Heart left ventricle (tissue), 16 donors: ENCODE measurements around the gene LHX6. TPM values are rescaled to one million over a fixed set of nuclear protein-coding genes. Genes with fewer than 3 reads are reported as not detected.

Source experiments
- ATAC-seq, 4 donors: fragments of 200-7000 bp; cut with Tn5 transposase; one replicate each; pipeline ENCODE4 v1.9.1; 2020 to 2022; ENCODE audit warnings: moderate library complexity in 4 of 4, mild to moderate bottlenecking in 3 of 4, moderate number of reproducible peaks in 1 of 4
- DNase-seq, 5 donors: peaks; one replicate each; pipeline ENCODE4 v3.0.0-alpha.2; 2020
- H3K27ac ChIP-seq, 12 donors: fragments of 200-600 bp; sonication (generic) in 4 of 12; one replicate each; pipeline versions ENCODE4 v1.5.0 to v1.8.0; 2016 to 2022; ENCODE audit warnings: mild to moderate bottlenecking in 2 of 12
- H3K27me3 ChIP-seq, 9 donors: fragments of 200-600 bp; sonication (generic) in 2 of 9; one replicate each; pipeline versions ENCODE4 v1.5.1 to v1.8.0; 2016 to 2022; ENCODE audit warnings: mild to moderate bottlenecking in 3 of 9
- H3K36me3 ChIP-seq, 9 donors: fragments of 200-600 bp; sonication (generic) in 2 of 9; one replicate each; pipeline versions ENCODE4 v1.5.0 to v1.8.0; 2018 to 2022; ENCODE audit warnings: mild to moderate bottlenecking in 2 of 9
- H3K4me1 ChIP-seq, 12 donors: fragments of 200-600 bp; sonication (generic) in 4 of 12; one replicate each; pipeline versions ENCODE4 v1.5.0 to v1.8.0; 2016 to 2022; ENCODE audit warnings: mild to moderate bottlenecking in 3 of 12
- H3K4me3 ChIP-seq, 12 donors: fragments of 200-600 bp; sonication (generic) in 4 of 12; one replicate each; pipeline versions ENCODE4 v1.5.0 to v1.8.0; 2017 to 2022; ENCODE audit warnings: mild to moderate bottlenecking in 9 of 12, moderate library complexity in 4 of 12
- H3K9me3 ChIP-seq, 12 donors: fragments of 200-600 bp; sonication (generic) in 4 of 12; one replicate each; pipeline versions ENCODE4 v1.5.0 to v1.8.0; 2016 to 2022; ENCODE audit warnings: mild to moderate bottlenecking in 1 of 12
- POLR2A ChIP-seq, 2 donors: fragments of 450-650 bp; IDR thresholded peaks; one replicate each; pipeline ENCODE4 v1.6.1; 2017; ENCODE audit warnings: antibody characterized with exemption in 2 of 2, mild to moderate bottlenecking in 2 of 2, moderate library complexity in 2 of 2
- WGBS, 4 donors: extraction: QIAGEN DNeasy Blood & Tissue Kit in 2 of 4; methylation state at CpG; one replicate each; pipeline versions ENCODE4 v1.1.5 to v1.1.7; 2013 to 2018; 5-methylcytosine and 5-hydroxymethylcytosine counted together
- intact Hi-C, 10 donors: fragments of 100-400 bp; cut with DNase I; formaldehyde crosslinking; loops; one replicate each; pipeline versions ENCODE4 v1.11.1 to v1.14.2; 2022
- polyA plus RNA-seq, 2 donors: library from polyadenylated mRNA; stranded (reverse); fragments of 200-250 nt; gene quantifications; one replicate each; pipeline ENCODE4 v1.2.3, GENCODE V29; 2013
- total RNA-seq, 9 donors: library from RNA; depleted of rRNA in 2 of 9; stranded (reverse); fragments of >200 nt in 2 of 9; fragmentation: NEBNext Ultra II Directional in 3 of 9; extraction: Animal tissue kit (Norgen Biotek cat#: 25700) in 3 of 9; gene quantifications; one replicate each; pipeline versions ENCODE4 v1.1.0 to v1.2.4, GENCODE V29; 2016 to 2023
- TF ChIP-seq, protein P1 (sequence below), 12 donors: fragments of 200-600 bp; sonication (generic) in 4 of 12; IDR thresholded peaks; one replicate each; pipeline versions ENCODE4 v1.5.0 to v1.8.0; 2018 to 2022; ENCODE audit warnings: antibody characterized with exemption in 12 of 12, mild to moderate bottlenecking in 5 of 12
- donor health status: ischemic (EF 13 %, LVEDD 7.1; RV severe dilation, severe dysfunction).
- donor health status: healthy with polysubstance abuse.
- donor health status: DM: no; HTN: yes; CAD: no.
- donor health status: DM: no; HTN: no; CAD: no.
- donor health status: ischemic (EF 25% LVEDD 6.9; RV normal size, moderate dysfunction).
- donor health status: ischemic (EF 25% LVEDD 5.7; RV mildly dilated, moderate dysfunction).
- donor health status: healthy.
- donor health status: DM: yes; HTN: yes; CAD: no.
- donor health status: ischemic (EF 35%, LVEDD 5.7; RV mildly dilated, moderate dysfunction).
- donor health status: nonischemic (EF 11% LVEDD 7.7; RV severe dilation, severe dysfunction).
- donor health status: DM: yes; HTN: yes; CAD: no.
- donor health status: PGD.
- donor health status: ischemic (EF 29% LVEDD 5.4; RV normal size, mild dysfunction).
- donor health status: nonischemic (EF 23%, LVEDD 6.1; RV moderate dilation, normal function).

The LHX6 gene
- total and polyA plus RNA-seq, 11 donors, result 2.9 to 11.2 (median 6.5) TPM

GRCh38 chr9:122184551-122184950, 44.2 kb downstream of the LHX6 start:
- Histone ChIP-seq H3K27me3 (peaks cover 0 to 17% (median 0%) of the 10 kb centered on the region in 9 donors), H3K27ac (no peak overlapping the region), H3K4me3 (no peak overlapping the region), H3K36me3 (no peaks in the 10 kb centered on the region), H3K9me3 (no peaks in the 10 kb centered on the region), H3K4me1 (no peaks in the 10 kb centered on the region)
- no peak for TF ChIP-seq POLR2A (IDR thresholded peaks at IDR 0.05)
- TF ChIP-seq, protein P1, sequence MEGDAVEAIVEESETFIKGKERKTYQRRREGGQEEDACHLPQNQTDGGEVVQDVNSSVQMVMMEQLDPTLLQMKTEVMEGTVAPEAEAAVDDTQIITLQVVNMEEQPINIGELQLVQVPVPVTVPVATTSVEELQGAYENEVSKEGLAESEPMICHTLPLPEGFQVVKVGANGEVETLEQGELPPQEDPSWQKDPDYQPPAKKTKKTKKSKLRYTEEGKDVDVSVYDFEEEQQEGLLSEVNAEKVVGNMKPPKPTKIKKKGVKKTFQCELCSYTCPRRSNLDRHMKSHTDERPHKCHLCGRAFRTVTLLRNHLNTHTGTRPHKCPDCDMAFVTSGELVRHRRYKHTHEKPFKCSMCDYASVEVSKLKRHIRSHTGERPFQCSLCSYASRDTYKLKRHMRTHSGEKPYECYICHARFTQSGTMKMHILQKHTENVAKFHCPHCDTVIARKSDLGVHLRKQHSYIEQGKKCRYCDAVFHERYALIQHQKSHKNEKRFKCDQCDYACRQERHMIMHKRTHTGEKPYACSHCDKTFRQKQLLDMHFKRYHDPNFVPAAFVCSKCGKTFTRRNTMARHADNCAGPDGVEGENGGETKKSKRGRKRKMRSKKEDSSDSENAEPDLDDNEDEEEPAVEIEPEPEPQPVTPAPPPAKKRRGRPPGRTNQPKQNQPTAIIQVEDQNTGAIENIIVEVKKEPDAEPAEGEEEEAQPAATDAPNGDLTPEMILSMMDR (IDR thresholded peaks at IDR 0.05), result no peak
- ATAC-seq (no peak), DNase-seq (no peak)
- intact Hi-C loops, result no loop called here
- 76 to 93% (median 87%) methylated on average over 1 of the region's 1 CpG for WGBS, 4 donors

DNA sequence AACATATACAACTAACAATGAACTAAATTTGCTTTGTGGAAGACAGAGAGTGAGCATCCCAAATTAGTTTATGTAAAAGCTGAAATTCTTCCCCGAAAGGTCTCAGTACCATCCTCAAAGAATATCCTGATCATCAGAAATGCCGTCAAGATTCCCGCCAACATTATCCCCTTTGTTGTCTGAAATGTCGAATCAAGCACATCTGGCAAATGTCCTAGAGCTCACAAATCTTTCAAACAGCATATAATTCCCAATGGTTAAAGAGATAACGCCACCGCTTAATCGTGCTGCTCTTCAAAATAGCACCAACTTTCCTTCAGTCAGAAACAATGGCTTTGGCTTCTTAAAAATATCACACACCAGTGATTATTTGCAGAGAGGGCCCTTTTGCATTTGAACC, 45.3 kb downstream of the LHX6 start:
- Histone ChIP-seq H3K9me3 (no peaks in the 10 kb centered on the region), H3K4me3 (no peak overlapping the region), H3K27me3 (peaks cover 0 to 17% (median 0%) of the 10 kb centered on the region in 9 donors), H3K4me1 (no peaks in the 10 kb centered on the region), H3K27ac (no peak overlapping the region), H3K36me3 (no peaks in the 10 kb centered on the region)
- ATAC-seq (no peak), DNase-seq (no peak)
- TF ChIP-seq, protein P1 (IDR thresholded peaks at IDR 0.05), result no peak
- TF ChIP-seq POLR2A (IDR thresholded peaks at IDR 0.05), result no peak
- intact Hi-C loops, result no loop called here
- 50 to 59% (median 57%) methylated on average over 7 of the region's 7 CpGs for WGBS, 4 donors

DNA sequence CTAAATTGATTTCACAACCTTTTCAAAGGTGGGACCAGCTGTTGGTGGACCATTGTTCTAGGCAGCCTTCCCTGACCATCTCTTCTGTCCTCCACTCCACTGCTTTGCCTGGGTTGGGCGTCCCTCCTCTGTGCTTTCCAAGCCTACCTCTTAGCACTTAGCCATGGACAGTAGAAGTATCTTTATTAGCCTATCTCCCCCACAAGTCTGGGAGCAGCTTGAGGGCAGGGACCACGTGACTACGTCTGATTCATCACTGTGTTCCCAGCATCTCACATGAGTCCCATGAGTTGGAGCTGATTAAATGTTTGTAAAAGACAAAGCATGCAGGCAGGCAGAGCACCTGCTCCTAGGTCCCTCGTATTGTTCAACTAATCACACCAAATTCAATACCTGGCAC, 48.1 kb downstream of the LHX6 start:
- TF ChIP-seq, protein P1 (IDR thresholded peaks at IDR 0.05), result no peak
- TF ChIP-seq POLR2A (IDR thresholded peaks at IDR 0.05), result no peak
- H3K4me1 ChIP-seq, result no peaks in the 10 kb centered on the region
- H3K27me3 ChIP-seq, result peaks cover 0 to 17% (median 0%) of the 10 kb centered on the region in 9 donors
- intact Hi-C loops, result no loop called here
- DNase-seq (no peak), ATAC-seq (peak in 1 of 4 donors; percentile 31)
- no peak overlapping the region for H3K4me3 ChIP-seq
- WGBS, 4 donors, result 54 to 70% (median 57%) methylated on average over 4 of the region's 4 CpGs
- no peaks in the 10 kb centered on the region for H3K36me3 ChIP-seq
- no peaks in the 10 kb centered on the region for H3K9me3 ChIP-seq
- H3K27ac ChIP-seq, result no peak overlapping the region

DNA sequence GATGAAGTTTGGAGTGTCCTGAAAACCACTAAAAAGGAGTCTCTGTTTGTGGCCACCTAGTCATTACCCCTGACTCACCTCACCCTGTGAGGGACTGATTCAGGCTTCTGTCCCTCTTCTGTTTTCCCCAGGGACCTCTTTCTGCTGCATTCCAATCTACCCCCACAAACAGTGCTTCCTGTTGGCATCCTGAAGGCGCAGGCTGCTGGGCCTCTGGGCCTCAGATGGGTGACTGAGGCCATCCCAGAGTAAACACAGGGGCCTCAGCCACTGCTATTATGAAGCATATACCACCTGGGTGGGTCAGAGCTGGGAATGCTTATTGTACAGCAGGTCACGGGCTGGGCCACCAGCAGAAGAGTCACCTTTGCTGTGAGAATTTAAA, 49.1 kb downstream of the LHX6 start:
- TF ChIP-seq, protein P1 (IDR thresholded peaks at IDR 0.05), result no peak
- no peaks in the 10 kb centered on the region for H3K9me3 ChIP-seq
- DNase-seq (no peak), ATAC-seq (no peak)
- no peak overlapping the region for H3K27ac ChIP-seq
- H3K4me1 ChIP-seq, result no peaks in the 10 kb centered on the region
- no peak overlapping the region for H3K4me3 ChIP-seq
- peaks cover 0 to 17% (median 0%) of the 10 kb centered on the region in 9 donors for H3K27me3 ChIP-seq
- intact Hi-C loops, result no loop called here
- WGBS, 4 donors, result 62 to 82% (median 72%) methylated on average over 2 of the region's 2 CpGs
- no peaks in the 10 kb centered on the region for H3K36me3 ChIP-seq
